WTC11 (cell line): Measurements from ENCODE around the gene ALS2CL.

Experiments
- ATF1 ChIP-seq: sonication (generic); formaldehyde crosslinking; IDR thresholded peaks from 2 replicates; pipeline ENCODE4 v1.8.1; 2023; ENCODE audit warnings: mild to moderate bottlenecking, moderate library complexity, missing genetic modification reagents
- CBFB ChIP-seq: sonication (generic); formaldehyde crosslinking; IDR thresholded peaks from 2 replicates; pipeline ENCODE4 v1.8.1; 2022; ENCODE audit warnings: mild to moderate bottlenecking, low read depth, missing genetic modification reagents
- NFYB ChIP-seq: sonication (generic); formaldehyde crosslinking; conservative IDR thresholded peaks from 2 replicates; pipeline ENCODE4 v1.8.0; 2022; ENCODE audit warnings: low read depth, missing genetic modification reagents
- TEAD4 ChIP-seq: sonication (generic); formaldehyde crosslinking; IDR thresholded peaks from 2 replicates; pipeline ENCODE4 v1.8.0; 2022; ENCODE audit warnings: mild to moderate bottlenecking, missing genetic modification reagents
- ZNF232 ChIP-seq: sonication (generic); formaldehyde crosslinking; IDR thresholded peaks from 2 replicates; pipeline ENCODE4 v1.8.0; 2022; ENCODE audit warnings: mild to moderate bottlenecking, missing genetic modification reagents
- TF ChIP-seq, protein P1 (sequence below): sonication (generic); formaldehyde crosslinking; IDR thresholded peaks from 2 replicates; pipeline ENCODE4 v1.8.1; 2023; ENCODE audit warnings: mild to moderate bottlenecking, missing genetic modification reagents
- TF ChIP-seq, protein P2 (sequence below): fragments of 200-600 bp; IDR thresholded peaks from 2 replicates; pipeline ENCODE4 v1.8.0; 2022; ENCODE audit warnings: antibody characterized with exemption
- TF ChIP-seq, protein P3 (sequence below): sonication (generic); formaldehyde crosslinking; IDR thresholded peaks from 2 replicates; pipeline ENCODE4 v1.8.1; 2023; ENCODE audit warnings: mild to moderate bottlenecking, moderate library complexity, missing genetic modification reagents
- TF ChIP-seq, protein P4 (sequence below): sonication (generic); formaldehyde crosslinking; IDR thresholded peaks from 2 replicates; pipeline ENCODE4 v1.8.1; 2023; ENCODE audit warnings: mild to moderate bottlenecking, missing genetic modification reagents, moderate library complexity
- TF ChIP-seq, protein P5 (sequence below): sonication (generic); formaldehyde crosslinking; IDR thresholded peaks from 2 replicates; pipeline ENCODE4 v1.8.1; 2022; ENCODE audit warnings: missing genetic modification reagents, borderline replicate concordance

DNA sequence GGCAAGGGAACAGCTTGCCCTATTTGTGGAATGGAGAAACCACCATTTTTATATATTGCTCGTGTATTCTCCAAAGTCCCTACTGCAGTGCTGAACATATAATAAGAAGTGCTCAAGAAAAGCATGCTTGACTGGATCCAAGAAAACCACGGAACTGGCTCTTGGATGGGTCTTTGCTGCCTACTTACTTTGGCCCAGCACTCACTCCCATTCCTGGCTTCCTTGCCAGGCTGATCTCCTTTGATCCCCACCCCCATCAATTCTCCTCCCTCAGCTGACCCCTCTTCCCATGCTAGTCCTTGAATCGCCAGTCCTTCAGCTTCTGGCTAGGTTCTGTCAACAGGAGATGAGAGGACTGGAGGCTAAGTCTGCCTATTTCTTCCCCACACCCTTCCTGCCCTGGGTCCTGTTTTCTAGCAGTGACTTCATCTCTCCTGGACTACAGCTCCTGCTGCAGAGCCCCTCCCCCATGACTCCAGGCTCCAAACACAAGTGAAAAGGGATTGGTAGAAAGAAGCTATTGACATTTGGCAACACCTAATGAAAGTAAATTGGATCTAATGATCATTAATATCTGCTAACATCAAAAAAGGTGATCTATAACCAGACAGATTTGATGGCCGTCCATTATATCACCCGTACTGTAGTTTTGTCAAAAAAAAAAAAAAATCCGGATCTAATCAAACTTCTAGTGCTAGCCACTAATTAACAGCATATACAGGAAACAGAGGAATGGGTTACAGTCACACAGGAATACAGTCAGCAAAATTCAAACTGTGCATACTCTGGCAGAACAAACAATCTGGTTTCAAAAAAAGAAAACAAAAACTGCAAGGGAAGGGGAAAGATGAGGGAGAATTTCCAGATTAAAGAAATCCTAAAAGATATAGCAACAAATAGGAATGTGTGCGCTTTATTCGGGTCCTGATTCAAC is 73.4 kb downstream of the ALS2CL start:
- TF ChIP-seq, protein P1, sequence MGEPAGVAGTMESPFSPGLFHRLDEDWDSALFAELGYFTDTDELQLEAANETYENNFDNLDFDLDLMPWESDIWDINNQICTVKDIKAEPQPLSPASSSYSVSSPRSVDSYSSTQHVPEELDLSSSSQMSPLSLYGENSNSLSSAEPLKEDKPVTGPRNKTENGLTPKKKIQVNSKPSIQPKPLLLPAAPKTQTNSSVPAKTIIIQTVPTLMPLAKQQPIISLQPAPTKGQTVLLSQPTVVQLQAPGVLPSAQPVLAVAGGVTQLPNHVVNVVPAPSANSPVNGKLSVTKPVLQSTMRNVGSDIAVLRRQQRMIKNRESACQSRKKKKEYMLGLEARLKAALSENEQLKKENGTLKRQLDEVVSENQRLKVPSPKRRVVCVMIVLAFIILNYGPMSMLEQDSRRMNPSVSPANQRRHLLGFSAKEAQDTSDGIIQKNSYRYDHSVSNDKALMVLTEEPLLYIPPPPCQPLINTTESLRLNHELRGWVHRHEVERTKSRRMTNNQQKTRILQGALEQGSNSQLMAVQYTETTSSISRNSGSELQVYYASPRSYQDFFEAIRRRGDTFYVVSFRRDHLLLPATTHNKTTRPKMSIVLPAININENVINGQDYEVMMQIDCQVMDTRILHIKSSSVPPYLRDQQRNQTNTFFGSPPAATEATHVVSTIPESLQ (CRISPR knock-in tag): no peak
- no peak for TF ChIP-seq TEAD4 (CRISPR knock-in tag)
- TF ChIP-seq ATF1 (CRISPR knock-in tag): no peak
- TF ChIP-seq, protein P2, sequence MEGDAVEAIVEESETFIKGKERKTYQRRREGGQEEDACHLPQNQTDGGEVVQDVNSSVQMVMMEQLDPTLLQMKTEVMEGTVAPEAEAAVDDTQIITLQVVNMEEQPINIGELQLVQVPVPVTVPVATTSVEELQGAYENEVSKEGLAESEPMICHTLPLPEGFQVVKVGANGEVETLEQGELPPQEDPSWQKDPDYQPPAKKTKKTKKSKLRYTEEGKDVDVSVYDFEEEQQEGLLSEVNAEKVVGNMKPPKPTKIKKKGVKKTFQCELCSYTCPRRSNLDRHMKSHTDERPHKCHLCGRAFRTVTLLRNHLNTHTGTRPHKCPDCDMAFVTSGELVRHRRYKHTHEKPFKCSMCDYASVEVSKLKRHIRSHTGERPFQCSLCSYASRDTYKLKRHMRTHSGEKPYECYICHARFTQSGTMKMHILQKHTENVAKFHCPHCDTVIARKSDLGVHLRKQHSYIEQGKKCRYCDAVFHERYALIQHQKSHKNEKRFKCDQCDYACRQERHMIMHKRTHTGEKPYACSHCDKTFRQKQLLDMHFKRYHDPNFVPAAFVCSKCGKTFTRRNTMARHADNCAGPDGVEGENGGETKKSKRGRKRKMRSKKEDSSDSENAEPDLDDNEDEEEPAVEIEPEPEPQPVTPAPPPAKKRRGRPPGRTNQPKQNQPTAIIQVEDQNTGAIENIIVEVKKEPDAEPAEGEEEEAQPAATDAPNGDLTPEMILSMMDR: no peak
- TF ChIP-seq ZNF232 (CRISPR knock-in tag): no peak
- no peak for TF ChIP-seq NFYB (CRISPR knock-in tag)
- TF ChIP-seq, protein P3, sequence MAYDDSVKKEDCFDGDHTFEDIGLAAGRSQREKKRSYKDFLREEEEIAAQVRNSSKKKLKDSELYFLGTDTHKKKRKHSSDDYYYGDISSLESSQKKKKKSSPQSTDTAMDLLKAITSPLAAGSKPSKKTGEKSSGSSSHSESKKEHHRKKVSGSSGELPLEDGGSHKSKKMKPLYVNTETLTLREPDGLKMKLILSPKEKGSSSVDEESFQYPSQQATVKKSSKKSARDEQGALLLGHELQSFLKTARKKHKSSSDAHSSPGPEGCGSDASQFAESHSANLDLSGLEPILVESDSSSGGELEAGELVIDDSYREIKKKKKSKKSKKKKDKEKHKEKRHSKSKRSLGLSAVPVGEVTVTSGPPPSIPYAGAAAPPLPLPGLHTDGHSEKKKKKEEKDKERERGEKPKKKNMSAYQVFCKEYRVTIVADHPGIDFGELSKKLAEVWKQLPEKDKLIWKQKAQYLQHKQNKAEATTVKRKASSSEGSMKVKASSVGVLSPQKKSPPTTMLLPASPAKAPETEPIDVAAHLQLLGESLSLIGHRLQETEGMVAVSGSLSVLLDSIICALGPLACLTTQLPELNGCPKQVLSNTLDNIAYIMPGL (CRISPR knock-in tag): no peak
- TF ChIP-seq, protein P4, sequence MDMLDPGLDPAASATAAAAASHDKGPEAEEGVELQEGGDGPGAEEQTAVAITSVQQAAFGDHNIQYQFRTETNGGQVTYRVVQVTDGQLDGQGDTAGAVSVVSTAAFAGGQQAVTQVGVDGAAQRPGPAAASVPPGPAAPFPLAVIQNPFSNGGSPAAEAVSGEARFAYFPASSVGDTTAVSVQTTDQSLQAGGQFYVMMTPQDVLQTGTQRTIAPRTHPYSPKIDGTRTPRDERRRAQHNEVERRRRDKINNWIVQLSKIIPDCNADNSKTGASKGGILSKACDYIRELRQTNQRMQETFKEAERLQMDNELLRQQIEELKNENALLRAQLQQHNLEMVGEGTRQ: no peak
- TF ChIP-seq, protein P5, sequence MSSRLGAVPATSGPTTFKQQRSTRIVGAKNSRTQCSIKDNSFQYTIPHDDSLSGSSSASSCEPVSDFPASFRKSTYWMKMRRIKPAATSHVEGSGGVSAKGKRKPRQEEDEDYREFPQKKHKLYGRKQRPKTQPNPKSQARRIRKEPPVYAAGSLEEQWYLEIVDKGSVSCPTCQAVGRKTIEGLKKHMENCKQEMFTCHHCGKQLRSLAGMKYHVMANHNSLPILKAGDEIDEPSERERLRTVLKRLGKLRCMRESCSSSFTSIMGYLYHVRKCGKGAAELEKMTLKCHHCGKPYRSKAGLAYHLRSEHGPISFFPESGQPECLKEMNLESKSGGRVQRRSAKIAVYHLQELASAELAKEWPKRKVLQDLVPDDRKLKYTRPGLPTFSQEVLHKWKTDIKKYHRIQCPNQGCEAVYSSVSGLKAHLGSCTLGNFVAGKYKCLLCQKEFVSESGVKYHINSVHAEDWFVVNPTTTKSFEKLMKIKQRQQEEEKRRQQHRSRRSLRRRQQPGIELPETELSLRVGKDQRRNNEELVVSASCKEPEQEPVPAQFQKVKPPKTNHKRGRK (CRISPR knock-in tag): no peak
- TF ChIP-seq CBFB (CRISPR knock-in tag): no peak
